Activated CD4-positive, CD25-positive, alpha-beta regulatory T cell treated with anti-CD3 and anti-CD28 coated beads, Interleukin-2, amount 50 U/mL, for 24 hours (primary cell): ENCODE results near the gene KCNA10.

Experiments
- ATAC-seq, 2 donors: fragments of 150-1000 bp; cut with Tn5 transposase; one replicate each; pipeline ENCODE4 v1.10.0; 2021; ENCODE audit warnings: mild to moderate bottlenecking in 1 of 2, moderate library complexity in 1 of 2

The KCNA10 gene

DNA sequence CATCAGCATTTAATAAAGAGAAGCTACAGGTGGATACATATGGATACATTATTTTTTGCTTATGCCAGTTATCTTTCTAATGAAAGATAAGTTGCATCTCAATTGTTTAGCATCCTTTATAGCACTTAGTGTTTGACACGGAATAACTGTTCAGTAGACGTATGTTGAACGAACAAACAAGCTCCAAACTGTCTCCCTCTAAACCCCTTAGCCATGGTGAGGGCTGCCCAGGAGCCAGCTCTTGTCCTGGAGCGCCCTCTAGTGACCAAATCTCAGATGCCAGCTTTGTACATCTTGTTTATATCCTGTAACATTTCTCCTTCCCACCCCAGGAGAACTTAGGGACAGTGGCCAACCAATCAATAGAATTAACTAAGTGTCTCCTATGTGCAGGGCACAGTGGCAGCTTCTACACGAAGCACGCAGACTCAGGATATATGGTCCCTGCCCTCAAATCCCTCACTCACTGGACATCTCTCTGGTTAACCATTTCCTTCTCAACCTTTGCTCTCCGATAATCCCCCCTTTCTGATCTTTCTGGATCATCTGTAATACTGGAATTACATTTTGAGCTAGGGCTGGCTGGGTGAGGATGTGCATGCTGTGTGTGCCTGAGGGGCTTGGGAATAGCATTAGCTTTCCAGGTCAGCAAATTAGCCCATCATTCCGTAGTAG lies 22.9 kb downstream of the KCNA10 start:
- peak; percentile 53 to 66 for ATAC-seq

DNA sequence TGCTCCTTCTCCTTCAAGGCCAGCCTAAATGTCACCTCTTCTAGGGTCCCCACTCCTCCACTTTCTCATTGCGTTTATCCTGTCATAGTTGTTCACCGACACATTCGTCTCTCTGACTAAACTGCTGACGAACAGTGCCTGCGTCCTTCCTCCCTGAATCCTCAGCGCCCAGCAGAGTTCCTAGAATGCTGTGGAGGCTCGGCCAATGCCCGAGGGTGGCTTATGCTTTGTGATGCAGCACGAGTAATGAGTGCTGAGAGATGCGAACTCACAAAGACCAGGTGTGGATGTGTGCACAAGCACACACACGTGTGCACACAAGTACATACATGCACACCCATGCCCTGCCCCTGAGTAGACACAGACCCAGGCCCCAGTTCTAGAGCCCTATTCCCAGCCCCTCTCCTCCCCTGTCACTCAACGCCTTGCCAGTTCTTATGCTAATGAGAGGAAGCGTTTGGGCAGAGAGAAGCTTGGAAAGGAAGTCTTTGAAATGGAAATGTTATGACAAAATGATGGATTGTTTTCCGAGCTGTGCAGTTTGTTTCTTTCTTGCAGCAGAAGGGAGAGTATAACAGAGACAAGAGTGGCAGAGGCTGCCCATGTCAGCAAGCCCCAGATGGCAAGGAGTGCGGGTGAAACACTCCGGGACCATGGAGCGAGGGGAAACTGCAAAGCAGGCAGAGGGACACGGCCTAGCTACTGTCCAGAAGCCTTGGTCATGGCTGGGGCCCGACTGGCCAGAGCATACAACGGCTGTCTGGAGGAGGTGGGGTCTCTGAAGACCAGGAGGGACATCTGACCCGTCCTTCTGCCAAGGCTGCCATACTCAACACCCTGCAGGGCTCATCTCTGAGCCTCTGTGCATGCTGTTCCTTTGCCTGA lies 24.2 kb downstream of the KCNA10 start:
- no peak for ATAC-seq

DNA sequence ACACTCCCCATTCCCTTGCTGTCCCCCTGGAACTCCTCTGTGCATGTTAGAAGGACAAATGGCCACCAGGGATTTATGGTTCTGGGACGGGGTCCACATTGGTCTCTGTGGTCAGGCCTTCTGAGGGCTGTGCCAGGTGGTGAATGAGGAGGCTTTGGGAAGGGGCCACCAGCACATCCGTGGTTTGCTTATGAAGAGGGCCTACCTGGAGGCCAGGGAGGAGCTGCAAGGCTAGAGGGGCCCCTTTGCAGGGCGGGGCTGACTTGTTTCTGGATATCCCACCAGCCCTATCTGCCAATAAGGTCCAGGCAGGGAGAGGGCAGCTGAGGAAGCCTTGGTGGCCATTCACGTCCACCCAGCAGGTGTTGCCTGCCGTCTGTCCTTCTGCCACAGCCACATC lies 24.9 kb downstream of the KCNA10 start:
- no peak for ATAC-seq

DNA sequence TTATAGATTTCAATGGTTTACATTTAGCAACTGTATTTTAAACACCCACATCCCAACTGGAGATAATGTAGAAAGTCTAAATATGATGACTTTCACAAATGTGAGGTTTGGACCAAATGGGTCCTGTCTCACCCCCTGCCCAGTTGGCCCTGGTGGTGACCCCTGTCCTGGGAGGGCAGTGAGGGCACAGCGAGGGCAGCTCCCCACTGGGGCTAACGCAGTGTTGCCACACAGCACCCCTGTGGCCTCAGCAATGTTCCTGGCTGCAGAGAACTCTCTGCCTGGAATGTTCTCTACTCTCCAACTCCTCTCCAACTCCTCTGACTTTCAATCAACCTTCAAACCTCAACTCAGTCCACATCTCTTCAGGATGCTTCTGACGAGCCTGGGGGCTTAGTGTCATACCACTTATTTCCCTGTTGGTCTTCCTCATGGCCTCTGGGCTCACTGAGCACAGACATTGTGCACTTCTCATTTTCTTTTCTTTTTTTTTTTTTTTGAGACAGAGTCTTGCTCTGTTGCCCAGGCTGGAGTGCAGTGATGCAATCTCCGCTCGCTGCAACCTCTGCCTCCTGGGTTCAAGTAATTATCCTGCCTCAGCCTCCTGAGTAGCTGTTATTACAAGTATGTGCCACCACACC lies 25.8 kb downstream of the KCNA10 start:
- no peak for ATAC-seq

DNA sequence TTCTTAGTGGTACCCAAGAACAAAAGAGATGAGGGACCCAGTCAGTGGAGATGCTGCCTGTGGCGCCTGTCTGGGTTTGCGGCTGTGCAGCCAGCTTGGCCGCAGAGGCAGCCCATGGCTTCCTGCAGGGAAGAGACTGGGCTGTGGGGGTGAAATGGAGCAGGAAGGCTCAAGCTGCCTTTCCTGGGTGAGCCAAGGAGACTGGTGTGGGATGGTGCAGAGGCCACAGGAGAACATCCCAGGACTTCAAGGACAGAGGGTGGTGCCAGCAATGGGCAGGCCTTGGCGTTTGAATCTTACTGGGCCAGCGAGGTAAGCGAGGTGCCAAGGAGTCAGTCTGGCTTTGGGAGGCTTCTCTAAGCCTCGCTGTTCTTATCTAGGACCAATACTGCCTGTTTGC lies 26.4 kb downstream of the KCNA10 start:
- ATAC-seq: no peak

DNA sequence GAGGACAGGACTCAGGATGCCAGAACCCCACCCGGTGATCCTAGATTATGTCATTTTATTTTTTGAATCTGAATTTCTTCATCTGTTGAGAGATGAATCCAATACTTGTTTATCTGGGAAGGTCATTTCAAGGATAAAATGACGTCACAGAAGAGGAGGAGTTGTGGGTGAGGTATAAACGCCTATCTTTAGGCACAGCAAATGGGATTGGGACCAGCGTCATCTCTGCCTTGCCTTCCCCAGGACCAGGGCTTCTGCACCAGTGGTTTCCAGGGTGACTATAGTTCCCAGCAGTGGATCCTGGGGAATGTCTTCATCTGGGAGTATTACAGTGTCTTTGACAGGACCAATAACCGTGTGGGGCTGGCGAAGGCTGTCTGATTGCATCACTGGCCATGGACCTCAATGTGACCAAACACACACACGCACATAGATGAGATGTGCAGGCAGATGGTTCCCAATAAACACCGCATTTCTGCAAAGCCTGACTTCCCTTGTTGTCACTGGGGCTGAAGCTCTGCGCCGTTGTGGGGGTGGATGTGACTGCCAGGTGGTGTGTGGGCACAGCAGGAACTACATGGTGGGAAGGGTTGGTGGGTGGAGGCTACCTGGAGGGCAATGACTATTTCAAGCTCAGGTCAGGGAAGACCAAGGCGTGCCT lies 28.1 kb downstream of the KCNA10 start:
- ATAC-seq: no peak

DNA sequence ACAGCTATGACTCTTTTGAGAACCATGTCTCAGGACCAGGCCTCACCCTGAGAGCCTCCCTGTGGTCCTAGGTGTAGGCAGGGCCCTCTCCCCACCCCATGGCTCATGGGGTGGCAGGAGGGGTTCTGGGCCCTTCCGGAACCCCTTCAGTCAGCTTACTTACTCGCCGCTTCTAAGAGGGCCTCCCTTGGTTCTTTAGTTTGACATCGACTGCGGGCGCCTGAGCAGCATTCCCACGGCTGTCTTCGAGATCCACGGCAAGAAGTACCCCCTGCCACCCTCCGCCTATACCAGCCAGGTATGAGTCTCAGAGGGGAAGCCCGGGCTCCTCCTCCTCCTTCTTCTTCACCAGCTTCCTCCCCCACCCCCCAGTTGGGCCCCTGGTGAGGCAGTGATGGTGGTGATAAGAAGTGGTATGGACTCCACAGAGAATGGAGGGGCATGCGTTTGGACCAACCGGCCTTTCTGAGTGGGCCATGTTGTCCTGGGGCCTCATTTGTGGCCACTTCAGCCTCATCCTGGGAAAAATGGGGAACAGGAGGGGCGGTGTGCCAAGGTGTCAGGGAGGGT lies 28.9 kb downstream of the KCNA10 start:
- no peak for ATAC-seq

DNA sequence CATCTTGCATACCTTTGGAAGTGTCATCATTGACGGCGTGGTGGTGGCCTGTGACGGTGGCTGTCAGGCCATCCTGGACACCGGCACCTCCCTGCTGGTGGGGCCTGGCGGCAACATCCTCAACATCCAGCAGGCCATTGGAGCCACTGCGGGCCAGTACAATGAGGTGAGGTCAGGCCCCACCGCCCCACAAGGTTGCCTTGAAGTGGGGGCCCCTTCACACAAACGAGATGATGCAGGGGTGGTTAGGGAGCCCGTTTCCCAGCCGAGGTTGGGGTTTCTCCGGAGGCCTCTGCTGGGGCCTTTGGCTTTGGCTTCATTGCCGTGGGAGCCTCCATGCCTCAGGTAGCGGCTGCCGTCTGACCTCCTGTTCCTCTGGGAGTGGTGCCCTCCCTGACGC lies 29.6 kb downstream of the KCNA10 start:
- no peak for ATAC-seq

DNA sequence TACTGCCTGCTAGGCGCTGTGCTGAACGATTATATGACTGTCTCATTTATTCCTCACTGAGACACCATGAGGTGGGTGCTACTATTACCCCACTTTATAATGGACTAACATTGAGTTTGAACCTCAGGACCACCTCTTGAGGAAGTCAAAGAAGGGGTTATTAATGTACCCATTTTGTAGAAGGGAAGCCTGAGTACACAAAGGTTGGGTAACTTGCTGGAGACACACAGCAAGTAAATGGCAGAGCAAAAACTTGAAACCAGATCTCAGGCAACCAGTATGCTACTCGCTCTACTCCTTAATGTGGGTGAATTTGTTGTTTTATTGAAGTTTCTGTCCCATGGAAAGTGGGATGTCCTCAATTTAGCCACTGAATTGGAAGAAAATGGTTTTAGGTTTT lies 30.1 kb downstream of the KCNA10 start:
- no peak for ATAC-seq

DNA sequence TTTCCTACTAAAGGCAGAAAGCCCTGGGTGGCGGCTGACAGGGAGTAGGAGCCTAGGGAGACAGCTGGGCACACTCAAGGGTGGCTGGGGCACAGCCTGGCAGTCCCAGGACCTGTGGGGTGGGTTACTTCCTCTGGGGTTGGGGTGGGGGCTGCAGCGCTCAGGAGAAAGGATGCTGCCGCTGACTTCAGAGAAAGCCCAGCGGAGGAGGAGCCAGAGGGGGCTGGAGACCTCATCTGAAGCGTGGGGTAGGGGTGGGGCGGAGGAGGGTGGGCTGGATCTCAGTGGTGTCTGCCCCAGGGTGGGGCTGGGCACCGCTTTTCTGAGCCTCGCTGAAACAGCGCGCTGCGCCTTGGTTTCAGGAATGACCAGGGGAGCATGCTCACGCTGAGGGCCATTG lies 30.8 kb downstream of the KCNA10 start:
- no peak for ATAC-seq

DNA sequence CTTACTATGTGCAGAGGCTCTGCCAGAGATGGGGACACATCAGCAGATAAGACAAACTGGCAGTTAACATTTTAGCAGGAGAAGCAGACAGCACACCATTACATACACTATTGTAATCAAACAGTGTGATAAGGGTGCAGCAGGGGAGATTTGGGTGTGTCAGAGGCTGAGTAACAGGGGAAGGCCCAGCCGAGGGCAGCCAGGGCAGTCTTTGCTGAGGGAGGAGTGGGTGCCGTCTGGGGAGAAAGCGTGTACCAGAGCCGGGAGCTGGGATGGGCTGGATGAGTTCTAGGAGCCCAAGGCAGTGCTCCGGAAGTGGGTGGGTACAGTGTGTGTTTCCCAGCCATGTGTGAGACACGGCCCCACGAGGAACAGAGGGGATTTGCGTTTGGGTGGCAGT lies 31.2 kb downstream of the KCNA10 start:
- no peak for ATAC-seq

DNA sequence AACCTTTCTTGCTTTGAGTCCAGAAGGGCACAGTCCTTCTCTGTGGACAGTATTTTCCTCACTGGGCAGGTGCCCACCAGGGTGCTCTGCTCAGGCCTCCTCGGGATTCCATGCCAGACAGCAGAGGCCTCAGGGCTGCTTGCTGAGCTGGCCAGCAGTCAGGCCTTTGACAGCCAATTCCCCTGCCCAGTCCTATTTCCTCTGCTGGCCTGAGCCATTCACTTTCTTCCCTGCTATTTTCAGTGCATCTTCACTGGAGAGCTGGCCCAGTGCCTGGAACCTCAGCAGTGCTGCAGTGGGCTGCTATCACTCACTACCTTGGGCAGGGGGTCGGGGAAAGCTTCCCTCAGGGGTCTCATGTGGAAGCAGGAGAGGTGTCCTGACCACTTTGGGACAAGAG lies 33.2 kb downstream of the KCNA10 start:
- no peak for ATAC-seq

DNA sequence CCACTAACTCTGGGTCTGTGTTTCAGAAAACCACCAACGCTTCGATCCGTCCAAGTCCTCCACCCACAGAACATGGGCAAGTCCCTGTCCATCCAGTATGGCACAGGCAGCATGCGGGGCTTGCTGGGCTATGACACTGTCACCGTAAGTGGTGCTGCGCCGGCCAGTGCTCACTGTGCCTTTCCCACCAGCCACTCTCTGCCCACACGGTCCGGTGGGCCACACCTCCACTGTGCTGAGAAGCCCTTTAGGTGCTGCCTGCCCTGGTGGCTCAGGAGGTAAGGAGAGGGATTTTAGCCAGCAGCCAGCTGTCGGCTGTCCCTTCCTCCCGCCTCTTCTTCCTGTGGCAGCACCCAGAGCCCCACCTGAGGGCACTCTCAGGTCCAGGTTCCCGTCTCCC lies 34.2 kb downstream of the KCNA10 start:
- ATAC-seq: no peak

DNA sequence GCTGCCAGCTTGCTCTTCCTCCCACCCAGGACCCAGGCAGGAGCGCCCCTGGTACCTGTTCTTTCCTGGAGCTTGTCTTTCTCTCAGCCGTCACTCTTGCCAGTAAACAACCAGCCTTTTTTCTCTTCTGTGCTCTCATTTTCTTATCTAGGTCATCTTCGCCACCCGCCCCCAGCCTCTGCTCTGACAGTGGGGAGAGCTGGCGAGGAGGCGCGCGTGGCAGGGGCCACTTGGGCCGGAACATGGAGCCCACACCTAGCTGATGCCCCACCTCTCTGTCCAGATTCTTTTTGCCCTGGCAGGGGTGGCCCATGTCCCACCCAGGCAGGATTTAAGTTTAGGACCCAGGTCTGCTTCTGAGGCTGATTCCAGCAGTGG lies 35.7 kb downstream of the KCNA10 start:
- no peak for ATAC-seq

DNA sequence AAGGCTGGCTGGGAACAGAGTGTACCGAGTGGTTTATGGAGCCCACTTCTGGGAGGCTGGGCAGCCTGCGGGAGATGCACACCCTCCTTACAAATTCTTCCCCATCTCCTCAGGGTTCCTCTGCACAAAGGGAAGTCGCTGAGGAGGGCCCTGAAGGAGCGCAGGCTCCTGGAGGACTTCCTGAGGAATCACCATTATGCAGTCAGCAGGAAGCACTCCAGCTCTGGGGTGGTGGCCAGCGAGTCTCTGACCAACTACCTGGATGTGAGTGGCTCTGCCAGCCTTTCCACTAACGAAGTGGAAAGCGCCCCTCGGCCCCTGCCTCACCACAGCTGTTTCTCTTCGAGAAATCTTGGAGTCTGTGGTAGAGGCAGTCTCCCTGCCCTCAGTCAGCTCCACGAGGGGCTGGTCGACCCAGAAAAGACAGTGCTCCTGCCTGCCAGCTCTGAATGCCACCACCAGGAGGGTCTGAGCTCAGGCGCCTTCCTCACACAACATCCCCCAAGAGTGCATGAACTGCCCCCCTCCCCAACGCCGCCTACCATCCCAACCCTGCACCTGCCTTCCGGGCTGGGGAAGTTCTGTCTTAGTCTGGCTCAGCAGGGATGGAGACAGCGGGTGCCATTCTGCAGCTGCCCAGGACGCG lies 36.2 kb downstream of the KCNA10 start:
- ATAC-seq: no peak

DNA sequence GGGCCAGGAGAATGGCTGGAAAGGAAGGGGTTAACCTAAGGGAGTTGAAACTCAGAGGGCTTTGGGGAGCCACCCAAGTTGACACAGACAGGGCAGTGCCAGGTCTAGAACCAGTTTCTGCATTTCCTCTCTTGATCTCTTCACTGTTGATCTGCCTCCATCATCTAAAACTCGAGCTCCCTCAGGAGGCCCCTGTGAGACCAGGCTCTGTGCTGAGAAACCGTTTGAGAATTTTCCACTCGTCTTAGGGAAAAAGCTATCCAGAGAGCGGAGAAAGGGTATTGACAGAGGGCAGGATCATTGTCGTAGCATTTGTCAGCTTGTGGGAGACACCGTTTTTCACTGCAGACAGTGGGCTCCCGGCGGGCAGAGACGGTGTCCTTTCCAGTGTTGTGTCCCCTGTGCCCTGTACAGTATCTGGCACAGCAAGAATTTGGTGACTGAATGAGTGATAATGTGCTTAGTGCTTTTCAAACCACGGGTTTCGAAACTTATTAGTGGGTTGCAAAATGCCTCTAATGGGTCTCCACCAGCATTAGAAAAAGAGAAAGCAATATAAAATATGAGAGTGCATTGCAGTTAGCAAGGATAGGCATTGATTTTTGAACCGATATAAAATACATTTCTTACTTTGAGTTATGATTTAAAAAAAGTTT lies 36.9 kb downstream of the KCNA10 start:
- no peak for ATAC-seq

DNA sequence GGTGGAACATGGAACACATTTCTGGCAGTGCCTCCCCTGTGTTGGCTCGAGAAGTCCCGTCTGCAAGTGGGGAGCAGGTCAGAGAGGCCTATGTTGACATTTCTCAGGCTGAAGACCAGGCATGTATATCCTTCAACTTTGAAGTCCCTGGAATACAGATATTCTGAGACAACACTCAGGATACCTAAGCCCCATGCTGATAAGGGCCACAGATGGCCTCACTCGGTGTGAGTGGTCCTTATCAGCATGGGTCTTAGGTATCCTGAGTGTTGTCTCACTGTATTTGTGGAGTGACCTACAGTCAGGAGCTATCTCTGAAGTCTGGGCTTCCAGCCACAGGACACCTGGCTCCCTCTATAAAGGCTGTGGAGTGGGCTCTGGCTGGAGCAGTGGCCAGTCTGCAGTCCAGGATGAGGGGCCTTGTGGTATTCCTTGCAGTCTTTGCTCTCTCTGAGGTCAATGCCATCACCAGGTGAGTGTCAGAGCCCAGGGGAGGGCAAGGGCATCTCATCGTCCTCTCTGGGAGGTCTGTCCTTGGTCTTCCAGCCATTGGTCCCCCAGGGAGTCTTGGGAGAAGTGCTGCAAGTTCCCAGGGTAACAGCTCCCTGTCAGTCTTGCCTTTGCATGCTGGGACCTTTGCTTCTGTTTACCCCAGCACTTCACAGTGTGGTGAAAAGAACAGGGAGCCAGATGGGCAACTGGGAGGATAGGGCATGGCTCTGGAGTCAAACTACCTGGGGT lies 38.4 kb downstream of the KCNA10 start:
- no peak for ATAC-seq

DNA sequence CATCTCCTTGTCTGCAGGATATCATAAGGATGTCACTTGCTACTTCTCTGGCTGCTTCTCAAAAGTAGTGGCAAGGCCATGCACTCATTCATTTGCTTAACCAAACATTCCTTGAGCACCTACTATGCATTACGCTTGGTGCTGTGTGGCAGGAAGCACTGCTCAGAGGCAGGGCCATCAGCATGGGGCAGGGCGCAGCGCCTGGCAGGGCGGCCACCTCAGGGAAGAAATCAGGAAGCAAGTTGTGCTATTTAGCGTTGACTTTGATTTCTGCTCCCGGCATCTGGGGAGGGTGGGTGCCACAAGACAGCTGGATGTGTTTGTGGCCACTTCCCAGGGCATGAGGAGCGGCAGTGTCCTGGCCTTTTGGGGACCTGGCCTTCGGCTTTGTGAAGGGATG lies 40.1 kb downstream of the KCNA10 start:
- ATAC-seq: no peak

DNA sequence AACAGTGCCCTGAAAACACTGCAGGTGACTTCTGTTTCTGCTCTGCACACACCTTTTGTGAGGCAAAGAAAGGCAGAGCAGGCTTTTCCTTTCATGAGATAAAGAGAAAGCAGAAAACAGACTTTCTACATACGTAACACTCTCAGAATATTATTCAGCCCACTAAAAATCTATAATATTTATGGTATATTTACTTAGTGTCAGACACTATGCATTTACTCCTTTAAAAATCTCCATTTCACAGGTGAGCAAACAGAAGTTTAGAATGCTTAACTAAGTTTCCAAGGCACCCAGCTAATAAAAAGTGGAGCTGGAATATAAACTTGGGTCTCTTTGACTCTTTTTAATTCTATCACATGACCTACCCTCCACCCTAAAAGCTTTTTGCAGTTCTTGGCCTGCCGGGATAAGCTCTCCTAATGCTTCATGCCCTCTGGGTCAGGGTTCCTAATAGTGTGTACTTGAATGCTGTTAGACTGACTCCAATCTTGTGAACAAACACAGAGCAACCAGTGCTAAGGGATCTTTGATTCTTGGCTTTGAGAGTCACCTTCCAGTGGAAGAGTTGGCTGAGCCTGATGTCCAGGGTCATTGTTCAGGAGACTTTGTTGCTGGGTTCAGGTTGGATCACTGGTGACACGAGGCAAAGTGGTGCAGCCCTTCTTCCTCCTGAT lies 40.9 kb downstream of the KCNA10 start:
- ATAC-seq: no peak

DNA sequence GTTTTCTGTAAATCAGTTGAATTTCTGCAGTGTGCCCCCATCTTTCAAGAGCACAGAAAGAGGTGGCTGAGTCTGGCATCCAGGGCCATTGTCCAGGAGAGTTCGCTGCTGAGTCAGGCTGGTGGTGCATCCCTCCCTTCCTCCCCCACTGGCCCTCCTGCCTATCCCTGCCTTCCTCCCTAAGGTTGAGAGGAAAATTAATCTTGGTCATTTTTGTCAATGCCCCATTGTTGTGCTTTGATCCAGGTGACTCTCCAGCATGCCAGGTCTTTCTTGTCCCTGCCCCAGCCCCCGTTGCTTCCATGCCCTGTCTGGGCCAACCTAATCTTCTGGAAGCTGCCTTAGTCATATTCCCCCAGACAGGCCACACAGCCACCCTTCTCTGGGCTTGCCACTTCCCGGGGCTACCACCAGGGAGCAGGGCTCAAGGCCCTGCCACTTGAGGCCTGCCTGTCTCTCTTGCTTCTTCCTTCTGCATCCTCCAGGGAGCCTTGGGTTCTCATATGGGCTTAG lies 41.5 kb downstream of the KCNA10 start:
- ATAC-seq: no peak
